ENCODE measurements around the gene PDE8B. TPM values are rescaled to one million over a fixed set of nuclear protein-coding genes. Genes with fewer than 3 reads are reported as not detected.

PDE8B gene
- total RNA-seq, 1 donor from 2014 or later, result 5.9 TPM

DNA sequence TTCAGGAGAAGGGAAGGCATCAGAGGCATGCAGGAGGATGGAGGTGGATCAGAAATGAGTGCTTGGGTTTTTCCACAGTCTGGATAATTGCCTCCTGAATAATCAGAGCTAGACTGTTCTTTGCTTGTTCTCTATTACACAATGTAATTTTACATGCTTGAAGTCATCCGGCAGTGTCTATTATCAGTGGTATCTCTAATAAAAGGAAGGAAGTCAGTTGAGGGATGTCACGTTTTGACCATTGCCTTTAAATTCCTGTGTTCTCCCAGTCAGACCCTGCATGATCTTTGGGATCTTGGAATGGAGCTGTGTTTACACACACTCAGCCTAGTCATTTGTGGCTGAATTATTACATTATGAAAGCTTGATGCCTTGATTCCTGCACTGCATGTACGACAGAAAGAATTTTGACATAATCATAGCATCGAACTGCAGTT is 91.0 kb downstream of the PDE8B start:
- no peak for TF ChIP-seq POLR2AphosphoS5 (IDR thresholded peaks at IDR 0.05; ENCODE audit: insufficient read depth in 1 of 2, low read depth in 1 of 2)
- TF ChIP-seq CTCF (IDR thresholded peaks at IDR 0.05), result no peak
- no peak for TF ChIP-seq POLR2A (IDR thresholded peaks at IDR 0.05)

DNA sequence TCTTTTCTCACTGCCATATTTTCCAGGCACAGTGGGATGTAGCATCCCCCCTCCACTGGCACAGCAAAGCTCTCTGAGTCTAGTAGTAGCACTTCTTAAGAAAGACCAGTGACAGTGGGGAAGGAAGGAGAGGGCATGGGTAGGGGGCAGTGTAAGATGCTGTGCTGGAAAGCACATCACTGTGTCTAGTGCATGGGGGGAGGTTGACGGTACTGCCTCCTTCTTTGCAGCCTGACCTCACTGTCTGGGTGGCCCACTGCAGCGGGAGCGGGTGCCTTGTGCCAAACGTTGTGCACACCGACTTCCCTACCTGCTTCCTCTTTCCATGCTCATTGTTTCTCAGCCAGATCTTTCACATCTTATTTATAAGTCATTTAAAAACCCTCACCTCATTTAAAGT is 91.8 kb downstream of the PDE8B start:
- intact Hi-C loops (cut with DNase I), result no loop called here
- Histone ChIP-seq H3K4me1 (peaks cover 22% of the 10 kb centered on the region), H3K27me3 (no peaks in the 10 kb centered on the region), H3K27ac (no peak overlapping the region), H3K36me3 (no peaks in the 10 kb centered on the region), H3K9me3 (no peaks in the 10 kb centered on the region), H3K4me3 (no peak overlapping the region)
- TF ChIP-seq POLR2AphosphoS5 (IDR thresholded peaks at IDR 0.05; ENCODE audit: insufficient read depth in 1 of 2, low read depth in 1 of 2) (no peak), CTCF (IDR thresholded peaks at IDR 0.05) (no peak), POLR2A (IDR thresholded peaks at IDR 0.05) (no peak)
- no peak for DNase-seq (ENCODE audit: extremely low spot score in 2 of 2)

More for the DNA sequence above, 91.0 kb downstream of the PDE8B start:
- Histone ChIP-seq H3K27me3 (no peaks in the 10 kb centered on the region), H3K27ac (no peak overlapping the region), H3K4me1 (peaks cover 15% of the 10 kb centered on the region), H3K9me3 (no peaks in the 10 kb centered on the region), H3K4me3 (no peak overlapping the region), H3K36me3 (no peaks in the 10 kb centered on the region)
- intact Hi-C loops (cut with DNase I), result no loop called here
- no peak for DNase-seq (ENCODE audit: extremely low spot score in 2 of 2)

GRCh38 chr5:77302653-77303052 is 92.2 kb downstream of the PDE8B start:
- TF ChIP-seq CTCF (IDR thresholded peaks at IDR 0.05) (no peak), POLR2A (IDR thresholded peaks at IDR 0.05) (no peak), POLR2AphosphoS5 (IDR thresholded peaks at IDR 0.05; ENCODE audit: insufficient read depth in 1 of 2, low read depth in 1 of 2) (no peak)
- Histone ChIP-seq H3K4me1 (peaks cover 22% of the 10 kb centered on the region), H3K27me3 (no peaks in the 10 kb centered on the region), H3K27ac (no peak overlapping the region), H3K4me3 (no peak overlapping the region), H3K36me3 (no peaks in the 10 kb centered on the region), H3K9me3 (no peaks in the 10 kb centered on the region)
- intact Hi-C loops (cut with DNase I), result no loop called here
- no peak for DNase-seq (ENCODE audit: extremely low spot score in 2 of 2)

DNA sequence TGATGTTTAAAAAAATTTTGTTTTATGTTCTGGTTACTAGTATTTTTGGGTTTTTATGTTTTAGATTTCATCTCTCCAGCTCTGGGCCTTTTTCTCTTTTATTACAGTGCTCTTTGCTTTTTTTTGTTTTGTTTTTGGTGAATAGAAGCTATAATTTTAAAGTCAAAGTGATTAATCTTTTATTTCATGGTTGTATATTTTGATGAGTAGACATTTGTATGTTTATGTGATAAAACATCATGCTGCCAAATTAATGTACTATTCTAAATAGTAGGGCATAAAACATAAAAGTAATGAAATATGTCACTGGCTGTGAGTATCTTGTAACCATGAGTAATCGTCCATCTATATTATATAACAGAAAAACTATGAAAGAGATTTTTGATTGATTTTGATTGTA is 93.9 kb downstream of the PDE8B start:
- no peak for DNase-seq (ENCODE audit: extremely low spot score in 2 of 2)
- no peaks in the 10 kb centered on the region for H3K27me3 ChIP-seq
- intact Hi-C loops (cut with DNase I), result no loop called here
- no peak overlapping the region for H3K27ac ChIP-seq
- no peaks in the 10 kb centered on the region for H3K36me3 ChIP-seq
- H3K9me3 ChIP-seq, result no peaks in the 10 kb centered on the region
- H3K4me3 ChIP-seq, result no peak overlapping the region
- TF ChIP-seq POLR2AphosphoS5 (IDR thresholded peaks at IDR 0.05; ENCODE audit: insufficient read depth in 1 of 2, low read depth in 1 of 2), result no peak
- TF ChIP-seq CTCF (IDR thresholded peaks at IDR 0.05), result no peak
- no peak for TF ChIP-seq POLR2A (IDR thresholded peaks at IDR 0.05)
- H3K4me1 ChIP-seq, result peaks cover 22% of the 10 kb centered on the region

DNA sequence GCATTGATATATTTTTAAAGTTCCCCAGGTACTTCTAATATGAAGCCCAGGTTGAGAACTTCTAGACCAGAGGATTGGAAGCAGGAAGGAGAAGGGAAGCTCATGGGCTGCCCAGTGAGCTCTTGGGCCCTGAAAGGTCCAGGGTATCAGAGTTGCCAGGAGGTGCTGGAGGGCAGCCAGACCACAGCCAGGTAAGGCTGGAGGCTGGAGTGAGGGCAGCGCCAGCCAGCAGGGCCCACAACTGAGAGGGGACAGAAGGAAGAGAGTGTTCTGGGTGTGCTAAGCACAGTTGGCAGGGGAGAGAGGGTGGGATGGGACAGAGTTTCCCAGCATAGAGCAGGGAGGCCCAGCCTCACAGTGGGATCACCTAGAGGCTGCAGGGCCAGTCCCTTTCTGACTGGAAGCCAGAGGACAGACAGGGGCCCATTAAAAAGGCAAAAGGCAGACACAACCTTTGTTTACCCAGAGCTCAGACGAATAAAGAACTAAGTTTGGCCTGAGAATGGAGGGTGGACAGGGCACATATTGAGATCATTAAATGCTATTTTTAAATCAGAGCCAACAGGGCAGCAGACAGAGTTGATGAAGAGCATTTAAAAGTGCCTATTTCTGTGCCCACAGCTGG is 94.9 kb downstream of the PDE8B start:
- DNase-seq (ENCODE audit: extremely low spot score in 2 of 2), result no peak
- Histone ChIP-seq H3K27me3 (no peaks in the 10 kb centered on the region), H3K36me3 (no peaks in the 10 kb centered on the region), H3K9me3 (no peaks in the 10 kb centered on the region), H3K4me3 (no peak overlapping the region), H3K4me1 (peaks cover 22% of the 10 kb centered on the region), H3K27ac (peak overlapping the region; percentile 34)
- intact Hi-C loops (cut with DNase I), result no loop called here
- TF ChIP-seq POLR2A (IDR thresholded peaks at IDR 0.05), result no peak
- no peak for TF ChIP-seq POLR2AphosphoS5 (IDR thresholded peaks at IDR 0.05; ENCODE audit: insufficient read depth in 1 of 2, low read depth in 1 of 2)
- TF ChIP-seq CTCF (IDR thresholded peaks at IDR 0.05), result no peak

Measured in vagina (tissue), 2 donors.